ENCODE measurements around the gene SH3RF3. TPM values are rescaled to one million over a fixed set of nuclear protein-coding genes. Genes with fewer than 3 reads are reported as not detected.

The SH3RF3 gene
- total RNA-seq, 4 donors from 2014 or later: 2.2 to 6.1 (median 4.2) TPM

GRCh38 chr2:109454765-109455394 lies 325.9 kb downstream of the SH3RF3 start:
- DNase-seq (ENCODE audit: low spot score in 2 of 2): peak; percentile 49 to 61
- TF ChIP-seq CTCF (IDR thresholded peaks at IDR 0.05) (no peak), EP300 (IDR thresholded peaks at IDR 0.05) (no peak), POLR2AphosphoS5 (IDR thresholded peaks at IDR 0.05) (no peak), POLR2A (IDR thresholded peaks at IDR 0.05) (no peak)
- H3K27ac ChIP-seq: no peak overlapping the region
- 68% methylated on average over 6 of the region's 7 CpGs for WGBS
- no peaks in the 10 kb centered on the region for H3K27me3 ChIP-seq
- peaks cover 7% of the 10 kb centered on the region for H3K4me1 ChIP-seq
- no peak overlapping the region for H3K4me3 ChIP-seq
- no peaks in the 10 kb centered on the region for H3K9me3 ChIP-seq
- peaks cover 4% of the 10 kb centered on the region for H3K36me3 ChIP-seq

- no peak overlapping the region for H3K4me3 ChIP-seq
- peak; percentile 46 to 69 for DNase-seq (ENCODE audit: low spot score in 2 of 2)
- no peaks in the 10 kb centered on the region for H3K9me3 ChIP-seq
- H3K27me3 ChIP-seq: no peaks in the 10 kb centered on the region
- no peak for TF ChIP-seq POLR2A (IDR thresholded peaks at IDR 0.05)
- no peak for TF ChIP-seq POLR2AphosphoS5 (IDR thresholded peaks at IDR 0.05)
- TF ChIP-seq CTCF (IDR thresholded peaks at IDR 0.05): no peak
- TF ChIP-seq EP300 (IDR thresholded peaks at IDR 0.05): no peak
- no peak overlapping the region for H3K27ac ChIP-seq
- 93% methylated on average over 11 of the region's 21 CpGs for WGBS
- peaks cover 1% of the 10 kb centered on the region for H3K4me1 ChIP-seq
- H3K36me3 ChIP-seq: peaks cover 4% of the 10 kb centered on the region
These were observed 327.0 kb downstream of the SH3RF3 start for GRCh38 chr2:109455731-109456691.

GRCh38 chr2:109456776-109457175 lies 327.8 kb downstream of the SH3RF3 start:
- H3K4me3 ChIP-seq: no peak overlapping the region
- no peaks in the 10 kb centered on the region for H3K9me3 ChIP-seq
- no peak overlapping the region for H3K27ac ChIP-seq
- DNase-seq (ENCODE audit: low spot score in 2 of 2): no peak
- no peaks in the 10 kb centered on the region for H3K27me3 ChIP-seq
- peaks cover 4% of the 10 kb centered on the region for H3K36me3 ChIP-seq
- TF ChIP-seq POLR2AphosphoS5 (IDR thresholded peaks at IDR 0.05) (no peak), CTCF (IDR thresholded peaks at IDR 0.05) (no peak), POLR2A (IDR thresholded peaks at IDR 0.05) (no peak), EP300 (IDR thresholded peaks at IDR 0.05) (no peak)
- 91% methylated on average over 7 of the region's 8 CpGs for WGBS
- no peaks in the 10 kb centered on the region for H3K4me1 ChIP-seq

- no peak overlapping the region for H3K27ac ChIP-seq
- WGBS: 68% methylated on average over 9 of the region's 9 CpGs
- peaks cover 4% of the 10 kb centered on the region for H3K36me3 ChIP-seq
- H3K27me3 ChIP-seq: no peaks in the 10 kb centered on the region
- TF ChIP-seq POLR2AphosphoS5 (IDR thresholded peaks at IDR 0.05) (no peak), POLR2A (IDR thresholded peaks at IDR 0.05) (no peak), CTCF (IDR thresholded peaks at IDR 0.05) (no peak), EP300 (IDR thresholded peaks at IDR 0.05) (no peak)
- peak; percentile 10 to 48 for DNase-seq (ENCODE audit: low spot score in 2 of 2)
- H3K4me3 ChIP-seq: no peak overlapping the region
- H3K4me1 ChIP-seq: no peaks in the 10 kb centered on the region
- no peaks in the 10 kb centered on the region for H3K9me3 ChIP-seq
These were observed 328.4 kb downstream of the SH3RF3 start for GRCh38 chr2:109457366-109457765.

GRCh38 chr2:109457794-109458193 lies 328.8 kb downstream of the SH3RF3 start:
- Histone ChIP-seq H3K4me1 (no peaks in the 10 kb centered on the region), H3K4me3 (no peak overlapping the region), H3K36me3 (peaks cover 4% of the 10 kb centered on the region), H3K27ac (no peak overlapping the region), H3K27me3 (no peaks in the 10 kb centered on the region), H3K9me3 (no peaks in the 10 kb centered on the region)
- WGBS: 81% methylated on average over 7 of the region's 7 CpGs
- no peak for TF ChIP-seq POLR2A (IDR thresholded peaks at IDR 0.05)
- no peak for TF ChIP-seq CTCF (IDR thresholded peaks at IDR 0.05)
- TF ChIP-seq EP300 (IDR thresholded peaks at IDR 0.05): no peak
- TF ChIP-seq POLR2AphosphoS5 (IDR thresholded peaks at IDR 0.05): no peak
- peak; percentile 33 to 58 for DNase-seq (ENCODE audit: low spot score in 2 of 2)
